HepG2 (cell line): Measurements from ENCODE around the gene CST5.

Experiments
- MXI1 ChIP-seq: IDR thresholded peaks from 3 replicates; pipeline ENCODE4 v1.6.1; 2012; ENCODE audit warnings: low read depth, low read length, inconsistent platforms, borderline replicate concordance
- POLR2A ChIP-seq, 2 experiments: IDR thresholded peaks; 2 replicates each; pipeline ENCODE4 v1.6.1; 2011; ENCODE audit warnings: low read depth in 2 of 2, low read length in 2 of 2, mild to moderate bottlenecking in 1 of 2, moderate library complexity in 1 of 2; ENCODE audit not compliant: insufficient read depth in 1 of 2
- RXRA ChIP-seq: sonication (generic); formaldehyde crosslinking; IDR thresholded peaks from 2 replicates; pipeline ENCODE4 v1.5.1; 2020; ENCODE audit warnings: missing genetic modification reagents
- TF ChIP-seq, protein P1 (sequence below): sonication (generic); formaldehyde crosslinking; IDR thresholded peaks from 2 replicates; pipeline ENCODE4 v1.4.0; 2020; ENCODE audit warnings: mild to moderate bottlenecking, missing genetic modification reagents, borderline replicate concordance
- TF ChIP-seq, protein P2 (sequence below): sonication (generic); formaldehyde crosslinking; IDR thresholded peaks from 2 replicates; pipeline ENCODE4 v1.5.0; 2020; ENCODE audit warnings: mild to moderate bottlenecking, missing genetic modification reagents, moderate library complexity
- TF ChIP-seq, protein P3 (sequence below), 2 experiments: IDR thresholded peaks; 2 replicates each; pipeline ENCODE4 v1.6.1; 2011 to 2012; ENCODE audit warnings: low read length in 2 of 2, borderline replicate concordance in 1 of 2, low read depth in 1 of 2, mild to moderate bottlenecking in 1 of 2, moderate library complexity in 1 of 2

GRCh38 chr20:23887856-23888255 lies 8.3 kb upstream of the CST5 start:
- TF ChIP-seq, protein P1, sequence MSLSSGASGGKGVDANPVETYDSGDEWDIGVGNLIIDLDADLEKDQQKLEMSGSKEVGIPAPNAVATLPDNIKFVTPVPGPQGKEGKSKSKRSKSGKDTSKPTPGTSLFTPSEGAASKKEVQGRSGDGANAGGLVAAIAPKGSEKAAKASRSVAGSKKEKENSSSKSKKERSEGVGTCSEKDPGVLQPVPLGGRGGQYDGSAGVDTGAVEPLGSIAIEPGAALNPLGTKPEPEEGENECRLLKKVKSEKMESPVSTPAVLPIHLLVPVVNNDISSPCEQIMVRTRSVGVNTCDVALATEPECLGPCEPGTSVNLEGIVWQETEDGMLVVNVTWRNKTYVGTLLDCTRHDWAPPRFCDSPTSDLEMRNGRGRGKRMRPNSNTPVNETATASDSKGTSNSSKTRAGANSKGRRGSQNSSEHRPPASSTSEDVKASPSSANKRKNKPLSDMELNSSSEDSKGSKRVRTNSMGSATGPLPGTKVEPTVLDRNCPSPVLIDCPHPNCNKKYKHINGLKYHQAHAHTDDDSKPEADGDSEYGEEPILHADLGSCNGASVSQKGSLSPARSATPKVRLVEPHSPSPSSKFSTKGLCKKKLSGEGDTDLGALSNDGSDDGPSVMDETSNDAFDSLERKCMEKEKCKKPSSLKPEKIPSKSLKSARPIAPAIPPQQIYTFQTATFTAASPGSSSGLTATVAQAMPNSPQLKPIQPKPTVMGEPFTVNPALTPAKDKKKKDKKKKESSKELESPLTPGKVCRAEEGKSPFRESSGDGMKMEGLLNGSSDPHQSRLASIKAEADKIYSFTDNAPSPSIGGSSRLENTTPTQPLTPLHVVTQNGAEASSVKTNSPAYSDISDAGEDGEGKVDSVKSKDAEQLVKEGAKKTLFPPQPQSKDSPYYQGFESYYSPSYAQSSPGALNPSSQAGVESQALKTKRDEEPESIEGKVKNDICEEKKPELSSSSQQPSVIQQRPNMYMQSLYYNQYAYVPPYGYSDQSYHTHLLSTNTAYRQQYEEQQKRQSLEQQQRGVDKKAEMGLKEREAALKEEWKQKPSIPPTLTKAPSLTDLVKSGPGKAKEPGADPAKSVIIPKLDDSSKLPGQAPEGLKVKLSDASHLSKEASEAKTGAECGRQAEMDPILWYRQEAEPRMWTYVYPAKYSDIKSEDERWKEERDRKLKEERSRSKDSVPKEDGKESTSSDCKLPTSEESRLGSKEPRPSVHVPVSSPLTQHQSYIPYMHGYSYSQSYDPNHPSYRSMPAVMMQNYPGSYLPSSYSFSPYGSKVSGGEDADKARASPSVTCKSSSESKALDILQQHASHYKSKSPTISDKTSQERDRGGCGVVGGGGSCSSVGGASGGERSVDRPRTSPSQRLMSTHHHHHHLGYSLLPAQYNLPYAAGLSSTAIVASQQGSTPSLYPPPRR (CRISPR knock-in tag): no peak
- TF ChIP-seq, protein P2, sequence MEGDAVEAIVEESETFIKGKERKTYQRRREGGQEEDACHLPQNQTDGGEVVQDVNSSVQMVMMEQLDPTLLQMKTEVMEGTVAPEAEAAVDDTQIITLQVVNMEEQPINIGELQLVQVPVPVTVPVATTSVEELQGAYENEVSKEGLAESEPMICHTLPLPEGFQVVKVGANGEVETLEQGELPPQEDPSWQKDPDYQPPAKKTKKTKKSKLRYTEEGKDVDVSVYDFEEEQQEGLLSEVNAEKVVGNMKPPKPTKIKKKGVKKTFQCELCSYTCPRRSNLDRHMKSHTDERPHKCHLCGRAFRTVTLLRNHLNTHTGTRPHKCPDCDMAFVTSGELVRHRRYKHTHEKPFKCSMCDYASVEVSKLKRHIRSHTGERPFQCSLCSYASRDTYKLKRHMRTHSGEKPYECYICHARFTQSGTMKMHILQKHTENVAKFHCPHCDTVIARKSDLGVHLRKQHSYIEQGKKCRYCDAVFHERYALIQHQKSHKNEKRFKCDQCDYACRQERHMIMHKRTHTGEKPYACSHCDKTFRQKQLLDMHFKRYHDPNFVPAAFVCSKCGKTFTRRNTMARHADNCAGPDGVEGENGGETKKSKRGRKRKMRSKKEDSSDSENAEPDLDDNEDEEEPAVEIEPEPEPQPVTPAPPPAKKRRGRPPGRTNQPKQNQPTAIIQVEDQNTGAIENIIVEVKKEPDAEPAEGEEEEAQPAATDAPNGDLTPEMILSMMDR (CRISPR knock-in tag): no peak
- no peak for TF ChIP-seq MXI1
- no peak for TF ChIP-seq POLR2A (IDR thresholded peaks at IDR 0.05; ENCODE audit: insufficient read depth in 1 of 2, low read depth in 2 of 2, low read length in 2 of 2)
- TF ChIP-seq, protein P3, sequence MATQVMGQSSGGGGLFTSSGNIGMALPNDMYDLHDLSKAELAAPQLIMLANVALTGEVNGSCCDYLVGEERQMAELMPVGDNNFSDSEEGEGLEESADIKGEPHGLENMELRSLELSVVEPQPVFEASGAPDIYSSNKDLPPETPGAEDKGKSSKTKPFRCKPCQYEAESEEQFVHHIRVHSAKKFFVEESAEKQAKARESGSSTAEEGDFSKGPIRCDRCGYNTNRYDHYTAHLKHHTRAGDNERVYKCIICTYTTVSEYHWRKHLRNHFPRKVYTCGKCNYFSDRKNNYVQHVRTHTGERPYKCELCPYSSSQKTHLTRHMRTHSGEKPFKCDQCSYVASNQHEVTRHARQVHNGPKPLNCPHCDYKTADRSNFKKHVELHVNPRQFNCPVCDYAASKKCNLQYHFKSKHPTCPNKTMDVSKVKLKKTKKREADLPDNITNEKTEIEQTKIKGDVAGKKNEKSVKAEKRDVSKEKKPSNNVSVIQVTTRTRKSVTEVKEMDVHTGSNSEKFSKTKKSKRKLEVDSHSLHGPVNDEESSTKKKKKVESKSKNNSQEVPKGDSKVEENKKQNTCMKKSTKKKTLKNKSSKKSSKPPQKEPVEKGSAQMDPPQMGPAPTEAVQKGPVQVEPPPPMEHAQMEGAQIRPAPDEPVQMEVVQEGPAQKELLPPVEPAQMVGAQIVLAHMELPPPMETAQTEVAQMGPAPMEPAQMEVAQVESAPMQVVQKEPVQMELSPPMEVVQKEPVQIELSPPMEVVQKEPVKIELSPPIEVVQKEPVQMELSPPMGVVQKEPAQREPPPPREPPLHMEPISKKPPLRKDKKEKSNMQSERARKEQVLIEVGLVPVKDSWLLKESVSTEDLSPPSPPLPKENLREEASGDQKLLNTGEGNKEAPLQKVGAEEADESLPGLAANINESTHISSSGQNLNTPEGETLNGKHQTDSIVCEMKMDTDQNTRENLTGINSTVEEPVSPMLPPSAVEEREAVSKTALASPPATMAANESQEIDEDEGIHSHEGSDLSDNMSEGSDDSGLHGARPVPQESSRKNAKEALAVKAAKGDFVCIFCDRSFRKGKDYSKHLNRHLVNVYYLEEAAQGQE (IDR thresholded peaks at IDR 0.05; ENCODE audit: borderline replicate concordance in 1 of 2, low read depth in 1 of 2, low read length in 2 of 2): no peak
- no peak for TF ChIP-seq RXRA (CRISPR knock-in tag)
